ENCODE data around the gene PLA2G1B.

PLA2G1B gene

GRCh38 chr12:120327593-120327992 lies at the start of gene PLA2G1B:
Gene PLA2G1B (minus strand): TSS chr12:120327779. CDS start chr12:120327753, 26 bp downstream.
- FAIRE-seq, result no peak

DNA sequence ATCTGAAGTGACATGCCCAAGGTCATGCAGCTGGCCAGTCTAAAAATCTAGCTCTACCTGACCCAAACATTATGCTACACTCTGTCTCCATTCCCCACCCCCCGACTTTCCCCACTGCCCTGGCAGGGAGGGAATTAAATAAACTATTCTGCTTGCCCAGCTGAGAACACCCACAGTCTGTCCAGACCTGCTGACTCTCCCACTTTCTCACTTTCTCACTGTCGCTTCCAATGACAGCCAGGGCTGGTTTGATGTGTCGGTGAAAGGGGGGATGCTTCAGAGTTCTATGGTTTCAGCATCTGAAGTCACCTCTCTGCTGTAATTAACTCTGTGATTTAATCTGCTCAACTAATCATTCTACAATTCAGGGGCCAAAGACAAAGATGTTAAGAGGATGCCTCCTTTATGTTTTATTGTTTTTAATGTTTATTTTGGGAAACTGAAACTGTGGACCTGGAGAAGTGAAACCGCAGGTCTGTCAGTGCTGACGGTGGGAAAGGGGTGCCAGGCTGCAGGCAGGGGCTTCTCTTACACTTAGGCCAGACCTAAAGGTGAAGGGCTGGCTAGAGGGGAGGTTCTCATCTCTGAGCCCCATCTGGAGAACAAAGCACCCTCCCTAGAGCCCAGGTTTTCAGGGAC lies 49.5 kb upstream of the PLA2G1B start:
- FAIRE-seq, result no peak

- FAIRE-seq, result no peak
Observed at GRCh38 chr12:120376416-120376815, 48.8 kb upstream of the PLA2G1B start.

DNA sequence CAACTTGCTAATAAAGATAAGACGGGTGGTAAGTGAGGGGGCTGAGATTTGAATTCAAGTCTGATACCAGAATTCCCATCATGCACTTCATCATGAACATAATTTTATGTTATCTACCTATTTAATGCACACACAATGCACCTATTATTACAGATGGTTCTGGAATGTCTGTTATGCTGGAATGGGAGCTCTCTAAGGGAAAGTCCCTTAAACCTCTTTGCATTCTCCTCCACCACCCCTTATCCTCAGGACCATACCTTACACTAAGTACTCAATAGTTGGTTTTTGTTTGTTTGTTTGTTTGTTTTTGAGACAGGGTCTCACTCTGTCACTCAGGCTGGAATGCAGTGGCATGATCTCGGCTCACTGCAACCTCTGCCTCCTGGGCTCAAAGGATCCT lies 48.4 kb upstream of the PLA2G1B start:
- no peak for FAIRE-seq

DNA sequence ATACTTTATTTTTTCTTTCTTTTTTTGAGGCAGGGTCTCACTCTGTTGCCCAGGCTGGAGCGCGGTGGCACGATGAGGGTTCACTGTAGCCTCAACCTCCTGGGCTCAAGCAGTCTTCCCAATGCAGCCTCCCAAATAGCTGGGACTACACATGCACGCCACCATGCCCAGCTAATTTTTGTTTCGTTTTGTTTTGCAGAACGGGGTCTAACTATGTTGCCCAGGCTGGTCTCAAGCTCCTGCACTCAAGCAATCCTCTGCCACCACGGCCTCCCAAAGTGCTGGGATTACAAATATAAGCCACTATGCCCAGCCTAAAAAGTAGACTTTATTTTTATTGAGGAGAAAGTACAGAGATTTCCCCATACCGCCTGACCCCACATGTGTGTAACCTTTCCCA lies 46.1 kb upstream of the PLA2G1B start:
- FAIRE-seq, result no peak

DNA sequence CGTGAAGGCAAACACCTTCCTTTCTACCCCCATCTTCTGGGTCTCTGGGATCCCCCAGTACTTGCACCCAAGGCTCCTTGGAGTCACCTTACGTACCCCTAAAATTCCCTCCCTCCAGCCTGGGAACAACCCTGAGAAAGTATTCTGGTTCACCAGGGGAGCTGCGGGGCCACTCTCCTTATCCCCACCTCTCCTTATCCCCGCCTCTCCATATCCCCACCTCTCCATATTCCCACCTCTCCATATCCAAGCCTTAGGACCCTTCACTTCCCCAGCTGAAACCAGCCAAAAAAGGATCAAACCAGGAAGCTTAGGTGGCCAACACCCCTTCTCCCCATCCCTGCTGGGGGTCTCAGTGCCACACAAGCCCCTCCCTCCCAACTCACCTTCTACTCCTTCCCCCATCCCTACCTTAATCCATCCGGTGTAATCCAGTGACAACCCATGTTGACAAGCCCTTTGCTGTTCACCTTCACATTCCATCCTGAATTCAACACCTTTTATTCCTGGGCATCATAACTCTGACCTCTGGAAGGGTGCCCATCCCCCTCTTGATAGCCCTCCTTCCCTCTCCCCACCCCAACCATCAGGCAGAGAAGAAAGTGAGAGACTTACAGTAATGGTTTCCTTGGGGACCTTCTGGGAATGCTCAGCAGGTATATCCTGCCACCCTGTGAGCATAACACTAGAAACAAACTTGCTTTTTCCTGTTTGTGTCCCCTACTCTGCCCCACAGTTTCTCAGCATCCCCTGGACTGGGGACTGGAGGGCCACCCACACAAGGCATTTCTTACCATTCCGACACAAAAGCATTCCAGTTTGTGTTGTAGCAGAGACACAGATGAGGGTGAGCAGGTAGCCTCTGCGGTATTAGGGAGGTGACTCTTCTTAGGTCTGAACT lies 43.0 kb upstream of the PLA2G1B start:
- no peak for FAIRE-seq

DNA sequence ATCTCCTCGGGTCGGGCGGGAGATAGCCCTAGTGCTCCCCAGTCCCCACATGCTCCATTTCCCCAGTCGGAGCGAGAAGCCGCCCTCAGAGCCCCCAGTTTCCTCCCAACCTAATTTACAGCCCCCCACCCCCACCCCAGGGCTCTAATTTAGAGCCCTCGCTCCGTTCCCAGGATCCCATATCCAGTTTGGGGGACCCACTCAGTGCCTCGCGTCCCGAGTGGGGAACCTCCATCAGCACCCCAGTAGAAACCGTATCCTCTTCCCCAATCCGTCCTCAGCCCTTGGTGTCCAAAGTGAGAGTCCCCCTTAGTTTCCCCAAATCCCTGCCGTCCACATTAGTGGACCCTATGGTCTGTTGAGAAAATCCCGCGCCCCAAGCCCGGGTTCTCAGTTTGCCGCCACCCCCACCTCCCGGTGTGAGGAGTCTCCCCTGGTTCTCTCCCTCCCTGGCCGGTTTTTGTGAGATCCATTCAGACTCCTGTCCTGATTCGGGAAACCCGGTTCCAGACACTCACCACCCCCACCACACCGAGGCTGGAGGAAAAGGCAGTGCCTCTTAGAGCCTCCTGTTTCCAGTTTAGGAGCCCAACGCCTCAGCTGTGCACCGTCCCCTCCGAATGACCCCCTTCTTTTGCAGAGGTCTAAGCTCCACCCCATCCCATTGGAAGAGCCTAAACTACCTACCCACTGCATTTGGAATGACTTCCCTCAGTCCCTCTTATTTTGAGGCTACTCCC lies 42.2 kb upstream of the PLA2G1B start:
- FAIRE-seq, result no peak

GRCh38 chr12:120368789-120369602 lies 41.4 kb upstream of the PLA2G1B start, which contains the start of gene MSI1:
Gene MSI1 (minus strand): TSS chr12:120369164. CDS start chr12:120369091, 73 bp downstream.
- FAIRE-seq, result no peak

DNA sequence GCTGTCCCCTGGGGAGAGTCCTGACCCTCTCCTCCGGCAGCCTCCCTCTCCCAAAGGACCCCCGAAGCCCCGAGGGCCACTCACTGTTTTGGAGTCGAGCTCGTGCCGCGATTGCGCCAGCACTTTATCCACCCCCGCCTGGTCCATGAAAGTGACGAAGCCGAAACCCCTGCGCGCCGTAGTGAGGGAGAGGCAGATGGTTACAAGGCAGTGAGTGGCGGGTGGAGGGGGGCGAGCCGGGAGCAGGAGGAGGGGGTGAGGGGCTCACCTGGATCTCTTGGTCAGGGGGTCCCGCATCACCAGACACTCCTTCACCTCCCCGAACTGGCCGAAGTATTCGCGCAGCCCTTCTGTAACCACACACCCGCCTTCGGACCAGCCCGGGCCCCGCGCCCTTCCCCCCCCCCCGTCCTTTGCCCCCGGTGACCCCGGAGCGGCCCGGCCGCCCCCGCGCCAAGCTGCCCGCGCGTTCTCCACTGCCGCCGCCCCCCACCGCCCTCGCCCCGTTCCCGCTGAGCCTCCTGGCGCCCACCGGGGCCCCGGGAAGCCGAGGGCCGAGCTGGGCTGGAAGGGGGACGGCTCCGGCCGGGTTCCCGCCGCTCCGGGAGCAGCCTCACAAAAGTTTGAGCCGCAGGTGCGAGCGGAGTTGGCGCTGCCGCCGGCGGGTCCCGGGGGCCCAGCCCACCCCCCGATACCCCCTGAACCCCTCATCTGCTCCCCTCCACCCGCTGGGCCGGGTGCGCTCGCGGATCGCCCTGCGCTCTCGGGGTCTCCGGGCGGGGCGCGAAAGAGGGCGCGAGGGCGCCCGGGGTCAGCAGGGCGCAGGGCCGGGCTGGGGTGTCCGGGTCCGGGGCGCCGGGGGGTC lies 40.6 kb upstream of the PLA2G1B start:
- FAIRE-seq, result no peak

GRCh38 chr12:120367233-120367923 lies 39.8 kb upstream of the PLA2G1B start:
- FAIRE-seq, result no peak

DNA sequence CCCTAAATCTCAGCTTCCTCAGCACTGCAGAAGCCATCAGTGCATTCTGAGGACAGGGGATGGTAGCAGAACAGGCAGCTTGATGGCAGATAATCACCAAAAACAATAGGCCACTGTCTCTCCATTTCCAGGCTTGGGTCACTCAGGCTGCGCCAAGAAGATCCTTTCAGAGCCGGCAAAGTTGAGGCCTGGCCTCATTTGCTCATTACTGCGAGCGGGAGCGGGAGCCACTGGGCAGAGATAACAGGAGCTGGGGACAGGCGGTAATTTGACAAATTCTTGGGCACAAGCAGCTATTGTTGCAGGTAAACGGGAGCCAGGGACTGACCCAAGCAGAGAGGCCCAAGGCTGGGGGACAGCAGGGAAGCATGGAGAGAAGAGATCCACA lies 39.3 kb upstream of the PLA2G1B start:
- no peak for FAIRE-seq

GRCh38 chr12:120366341-120366705 lies 38.7 kb upstream of the PLA2G1B start:
- FAIRE-seq, result no peak

DNA sequence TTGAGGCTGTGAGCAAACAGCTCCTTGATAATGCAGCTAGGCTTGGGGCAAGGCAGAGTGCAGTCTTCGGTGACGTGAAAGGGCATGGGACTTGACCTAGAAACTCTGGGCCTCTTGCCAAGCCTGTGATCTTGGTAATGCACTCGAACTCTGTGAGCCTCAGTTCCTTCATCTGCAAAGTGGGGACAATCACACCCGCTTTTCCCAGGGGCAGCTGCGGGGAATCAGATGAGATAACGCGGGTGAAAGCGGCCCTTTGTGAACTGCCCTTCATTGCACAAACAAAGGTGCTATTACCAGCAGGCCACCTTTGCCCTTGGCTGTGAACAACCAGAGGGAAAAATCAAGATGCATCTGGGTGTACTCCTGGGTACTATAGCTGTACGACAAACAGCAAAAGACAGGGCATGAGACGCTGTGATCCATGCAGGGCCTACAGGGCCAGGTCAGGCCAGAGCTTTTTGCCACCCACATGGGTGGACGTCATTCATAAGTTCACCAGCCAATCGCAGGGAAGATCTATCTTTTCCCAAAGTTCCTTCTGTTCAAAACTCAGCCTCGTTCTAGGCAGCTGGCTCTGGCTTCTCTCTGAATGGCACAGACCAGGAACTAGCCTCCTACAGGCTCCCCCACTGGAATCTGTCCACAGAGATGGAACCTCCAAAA lies 38.2 kb upstream of the PLA2G1B start:
- FAIRE-seq, result no peak

GRCh38 chr12:120364487-120364886 lies 36.9 kb upstream of the PLA2G1B start:
- FAIRE-seq, result no peak

- no peak for FAIRE-seq
Observed at GRCh38 chr12:120363274-120363855, 35.8 kb upstream of the PLA2G1B start.

DNA sequence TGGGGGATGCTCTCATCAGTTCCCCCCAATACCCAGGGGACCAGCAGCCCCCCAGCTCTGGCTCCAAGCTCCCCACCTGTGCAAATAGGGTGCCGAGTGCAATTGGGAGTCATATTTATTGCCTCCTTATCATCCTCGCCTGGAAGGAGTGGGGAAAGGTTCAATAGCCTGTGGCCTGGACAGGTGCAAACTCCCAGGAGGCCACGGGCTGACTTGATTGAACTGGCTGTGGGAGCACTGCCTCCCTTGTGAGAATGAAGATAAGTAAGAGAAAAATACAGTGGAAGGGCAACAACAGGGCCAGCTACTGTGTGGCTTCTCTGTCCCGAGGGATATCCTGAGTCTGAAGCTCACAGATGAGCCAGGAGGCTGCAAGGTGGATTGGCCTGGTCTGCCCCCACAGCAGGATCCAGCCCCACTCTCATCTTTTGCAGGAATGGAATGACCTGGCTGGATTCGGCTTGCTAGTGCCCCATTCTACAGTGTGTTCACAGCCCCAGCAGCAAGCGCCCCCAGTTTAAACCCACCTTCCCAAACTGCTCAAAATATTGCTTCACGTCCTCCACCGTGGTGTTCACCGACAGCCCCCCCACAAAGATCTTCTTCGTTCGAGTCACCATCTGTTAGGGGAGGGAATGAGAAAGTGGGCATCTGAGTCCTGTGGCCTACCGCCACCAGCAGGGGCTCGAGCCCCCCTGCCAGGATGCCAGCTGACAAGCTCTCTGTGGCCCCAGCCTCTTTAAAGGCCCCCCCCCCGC lies 35.1 kb upstream of the PLA2G1B start:
- no peak for FAIRE-seq

GRCh38 chr12:120361506-120362208 lies 34.1 kb upstream of the PLA2G1B start:
- FAIRE-seq, result no peak

DNA sequence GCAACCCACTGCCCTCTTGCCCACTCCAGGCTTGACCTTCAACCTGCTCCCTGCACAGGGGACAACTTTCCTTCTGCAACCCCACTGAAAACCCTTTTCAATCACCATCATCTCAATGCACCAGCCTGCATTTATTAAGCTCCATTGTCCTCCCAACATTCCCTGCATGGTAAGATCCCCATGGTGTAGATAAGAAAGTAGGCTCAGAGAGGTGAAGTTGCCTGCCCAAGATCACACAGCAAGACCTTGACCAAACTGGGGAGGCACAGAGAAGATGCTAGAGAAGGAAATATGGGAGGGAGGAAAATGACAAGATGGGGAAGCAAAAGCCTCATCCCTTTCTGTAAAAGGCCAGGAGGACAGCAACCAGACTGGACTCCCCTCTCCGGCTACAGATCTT lies 31.5 kb upstream of the PLA2G1B start:
- no peak for FAIRE-seq

Data from colon (tissue), 2 donors.